IPS-18c (cell line): ENCODE data around the gene ARHGAP27.

Source experiments
- H3K4me3 ChIP-seq: 2 replicates; pipeline ENCODE4 v1.7.0; 2013; ENCODE audit warnings: low read depth, mild to moderate bottlenecking, low read length, moderate library complexity; ENCODE audit not compliant: insufficient read depth
- H3K9me3 ChIP-seq: one replicate; pipeline ENCODE4 v1.6.1; 2013; ENCODE audit warnings: mild to moderate bottlenecking, low read length, moderate library complexity; ENCODE audit not compliant: control insufficient read depth, insufficient read depth

ARHGAP27 gene

GRCh38 chr17:45423975-45424335 lies 8.7 kb downstream of the ARHGAP27 start:
- Histone ChIP-seq H3K4me3 (no peak overlapping the region), H3K9me3 (no peaks in the 10 kb centered on the region)

GRCh38 chr17:45423304-45423974 lies 9.2 kb downstream of the ARHGAP27 start:
- H3K4me3 ChIP-seq: no peak overlapping the region
- no peaks in the 10 kb centered on the region for H3K9me3 ChIP-seq

GRCh38 chr17:45414990-45415881 lies 17.4 kb downstream of the ARHGAP27 start:
- no peaks in the 10 kb centered on the region for H3K9me3 ChIP-seq
- H3K4me3 ChIP-seq: no peak overlapping the region

GRCh38 chr17:45413498-45413923 lies 19.2 kb downstream of the ARHGAP27 start:
- Histone ChIP-seq H3K9me3 (no peaks in the 10 kb centered on the region), H3K4me3 (no peak overlapping the region)

GRCh38 chr17:45411348-45412105 lies 21.1 kb downstream of the ARHGAP27 start:
- H3K4me3 ChIP-seq: no peak overlapping the region

GRCh38 chr17:45410144-45411091 lies 22.3 kb downstream of the ARHGAP27 start:
- Histone ChIP-seq H3K4me3 (no peak overlapping the region), H3K9me3 (no peaks in the 10 kb centered on the region)

More at GRCh38 chr17:45411348-45412105, 21.1 kb downstream of the ARHGAP27 start:
- no peaks in the 10 kb centered on the region for H3K9me3 ChIP-seq

GRCh38 chr17:45409659-45410076 lies 23.0 kb downstream of the ARHGAP27 start:
- H3K4me3 ChIP-seq: no peak overlapping the region
- no peaks in the 10 kb centered on the region for H3K9me3 ChIP-seq

GRCh38 chr17:45408611-45409421 lies 23.9 kb downstream of the ARHGAP27 start:
- no peaks in the 10 kb centered on the region for H3K9me3 ChIP-seq
- H3K4me3 ChIP-seq: no peak overlapping the region

GRCh38 chr17:45406107-45406506 lies 26.6 kb downstream of the ARHGAP27 start:
- H3K4me3 ChIP-seq: peak overlapping the region; percentile 56
- no peaks in the 10 kb centered on the region for H3K9me3 ChIP-seq

- Histone ChIP-seq H3K4me3 (peak overlapping the region; percentile 56), H3K9me3 (no peaks in the 10 kb centered on the region)
Measured at GRCh38 chr17:45405250-45406086, 27.2 kb downstream of the ARHGAP27 start.

GRCh38 chr17:45404870-45405249 lies 27.8 kb downstream of the ARHGAP27 start:
- no peak overlapping the region; the same call in 1 of the 2 replicates for H3K4me3 ChIP-seq
- H3K9me3 ChIP-seq: no peaks in the 10 kb centered on the region

- Histone ChIP-seq H3K4me3 (no peak overlapping the region), H3K9me3 (no peaks in the 10 kb centered on the region)
Measured at GRCh38 chr17:45403906-45404490, 28.7 kb downstream of the ARHGAP27 start.

- Histone ChIP-seq H3K4me3 (no peak overlapping the region), H3K9me3 (no peaks in the 10 kb centered on the region)
Measured at GRCh38 chr17:45402916-45403315, 29.8 kb downstream of the ARHGAP27 start.

- no peaks in the 10 kb centered on the region for H3K9me3 ChIP-seq
- no peak overlapping the region for H3K4me3 ChIP-seq
Measured at GRCh38 chr17:45398800-45399199, 33.9 kb downstream of the ARHGAP27 start.

- H3K9me3 ChIP-seq: no peaks in the 10 kb centered on the region
- H3K4me3 ChIP-seq: no peak overlapping the region
Measured at GRCh38 chr17:45397796-45398195, 34.9 kb downstream of the ARHGAP27 start.
